Upper lobe of left lung (tissue), 4 donors: ENCODE measurements around the gene KIF2A.

Experiments used
- EP300 ChIP-seq, 4 donors: sonication (generic); formaldehyde crosslinking; IDR thresholded peaks; one replicate each; pipeline ENCODE4 v1.5.1; 2017; ENCODE audit warnings: antibody characterized with exemption in 4 of 4, control low read depth in 2 of 4
- TF ChIP-seq, protein P1 (sequence below), 6 experiments: fragments of 450-650 bp in 4 of 6; fragments of 200-600 bp in 2 of 6; sonication (generic) in 2 of 6; IDR thresholded peaks; one replicate each; pipeline ENCODE4 v1.5.1; 2016 to 2019; ENCODE audit warnings: antibody characterized with exemption in 6 of 6

DNA sequence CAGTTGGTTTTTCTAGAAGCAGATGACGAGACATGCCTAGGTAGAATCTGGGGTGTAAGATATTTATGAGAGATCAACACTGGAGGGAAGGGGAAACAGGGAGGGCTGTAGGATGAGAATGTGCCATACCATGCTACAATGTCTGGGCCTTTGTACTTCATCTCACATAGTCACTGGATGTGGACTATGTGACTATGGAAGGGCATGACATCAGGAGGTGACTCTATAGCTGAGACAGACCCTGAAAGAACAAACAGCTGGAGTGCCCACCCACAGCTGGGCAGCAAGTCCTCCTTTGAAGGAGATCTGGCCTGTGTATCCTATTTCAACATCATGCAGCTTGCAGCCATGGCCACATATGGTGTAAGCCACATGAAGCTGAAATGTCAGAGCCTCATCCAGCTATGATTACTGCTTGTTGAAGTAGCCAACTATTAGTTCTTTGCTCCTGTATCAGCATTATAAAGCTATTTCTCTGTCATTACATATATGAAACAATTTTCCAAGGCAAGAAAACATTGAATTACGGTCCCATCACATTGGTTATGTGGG lies 46.2 kb upstream of the KIF2A start:
- TF ChIP-seq, protein P1, sequence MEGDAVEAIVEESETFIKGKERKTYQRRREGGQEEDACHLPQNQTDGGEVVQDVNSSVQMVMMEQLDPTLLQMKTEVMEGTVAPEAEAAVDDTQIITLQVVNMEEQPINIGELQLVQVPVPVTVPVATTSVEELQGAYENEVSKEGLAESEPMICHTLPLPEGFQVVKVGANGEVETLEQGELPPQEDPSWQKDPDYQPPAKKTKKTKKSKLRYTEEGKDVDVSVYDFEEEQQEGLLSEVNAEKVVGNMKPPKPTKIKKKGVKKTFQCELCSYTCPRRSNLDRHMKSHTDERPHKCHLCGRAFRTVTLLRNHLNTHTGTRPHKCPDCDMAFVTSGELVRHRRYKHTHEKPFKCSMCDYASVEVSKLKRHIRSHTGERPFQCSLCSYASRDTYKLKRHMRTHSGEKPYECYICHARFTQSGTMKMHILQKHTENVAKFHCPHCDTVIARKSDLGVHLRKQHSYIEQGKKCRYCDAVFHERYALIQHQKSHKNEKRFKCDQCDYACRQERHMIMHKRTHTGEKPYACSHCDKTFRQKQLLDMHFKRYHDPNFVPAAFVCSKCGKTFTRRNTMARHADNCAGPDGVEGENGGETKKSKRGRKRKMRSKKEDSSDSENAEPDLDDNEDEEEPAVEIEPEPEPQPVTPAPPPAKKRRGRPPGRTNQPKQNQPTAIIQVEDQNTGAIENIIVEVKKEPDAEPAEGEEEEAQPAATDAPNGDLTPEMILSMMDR (IDR thresholded peaks at IDR 0.05): no peak
- no peak for TF ChIP-seq EP300 (IDR thresholded peaks at IDR 0.05)
